ENCODE results near the gene RPE65. TPM values are rescaled to one million over a fixed set of nuclear protein-coding genes. Genes with fewer than 3 reads are reported as not detected.
"Not testable (repeated sequence)": the region's sequence is repeated elsewhere in the genome, so short reads cannot be mapped to it uniquely, and the experiment has no call there.

The RPE65 gene
- polyA plus RNA-seq, 1 donor (not counting 4 experiments of a cell fraction or from before 2014, with no cell fraction given) = not detected

DNA sequence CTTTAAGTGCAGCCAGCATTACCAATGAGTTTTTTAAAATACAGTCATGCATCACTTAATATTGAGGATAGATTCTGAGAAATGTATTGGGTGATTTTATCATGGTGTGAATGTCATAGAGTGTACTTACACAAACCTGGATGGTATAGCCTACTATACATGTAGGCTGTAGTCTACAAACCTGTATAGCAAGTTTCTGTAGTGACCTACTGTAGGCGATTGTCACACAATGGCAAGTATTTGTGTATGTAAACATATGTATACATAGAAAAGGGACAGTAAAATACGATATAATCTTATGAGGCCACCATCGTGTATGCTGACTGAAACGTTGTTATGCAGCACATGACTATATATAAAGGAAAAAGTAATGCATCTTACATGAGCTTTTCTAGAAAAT lies 48.2 kb downstream of the RPE65 start:
- no peak overlapping the region for H3K9ac ChIP-seq (ENCODE audit: control insufficient read depth, extremely low read depth, insufficient read depth, low read length)
- TF ChIP-seq EZH2 (IDR thresholded peaks at IDR 0.05; ENCODE audit: low read length) (no peak), CTCF (optimal IDR thresholded peaks at IDR 0.05 in 1 of 3, IDR thresholded peaks at IDR 0.05 in 1 of 3, conservative IDR thresholded peaks at IDR 0.05 in 1 of 3; ENCODE audit: extremely low read depth in 1 of 3, insufficient read depth in 2 of 3, low read length in 3 of 3) (no peak)
- H3K9me1 ChIP-seq (ENCODE audit: control insufficient read depth, extremely low read depth, insufficient read depth, low read length) = no peaks in the 10 kb centered on the region
- no peaks in the 10 kb centered on the region for H3K9me3 ChIP-seq (ENCODE audit: control insufficient read depth, low read depth, low read length)
- no peak for DNase-seq (ENCODE audit: low read depth, low spot score)
- H4K20me1 ChIP-seq (ENCODE audit: control insufficient read depth, extremely low read depth, insufficient read depth, low read length) = no peaks in the 10 kb centered on the region
- no peaks in the 10 kb centered on the region for H3K79me2 ChIP-seq (ENCODE audit: control insufficient read depth, insufficient read depth, low read length)
- H3K27me3 ChIP-seq (ENCODE audit: control insufficient read depth, extremely low read depth, insufficient read depth, low read length) = no peaks in the 10 kb centered on the region
- dilution Hi-C loops (cut with MboI; ENCODE audit: extremely low pct_ligation_motif_present, low sequenced_read_pairs) = no loop called here
- no peak overlapping the region for H3K4me2 ChIP-seq (ENCODE audit: control insufficient read depth, extremely low read depth, insufficient read depth, low read depth, low read length)
- no peak overlapping the region for H3K27ac ChIP-seq (ENCODE audit: control insufficient read depth, insufficient read depth, low read length)
- H3K4me3 ChIP-seq (ENCODE audit: control insufficient read depth in 2 of 3, extremely low read depth in 1 of 3, insufficient read depth in 2 of 3, low read depth in 1 of 3, low read length in 3 of 3) = no peak overlapping the region
- FAIRE-seq = no peak
- H3K4me1 ChIP-seq (ENCODE audit: control insufficient read depth, extremely low read depth, insufficient read depth, low read length) = no peaks in the 10 kb centered on the region
- H3K36me3 ChIP-seq (ENCODE audit: control insufficient read depth in 2 of 2, extremely low read depth in 1 of 2, insufficient read depth in 2 of 2, low read length in 2 of 2) = no peaks in the 10 kb centered on the region
- H2AFZ ChIP-seq (ENCODE audit: control insufficient read depth, low read length) = no peak overlapping the region

DNA sequence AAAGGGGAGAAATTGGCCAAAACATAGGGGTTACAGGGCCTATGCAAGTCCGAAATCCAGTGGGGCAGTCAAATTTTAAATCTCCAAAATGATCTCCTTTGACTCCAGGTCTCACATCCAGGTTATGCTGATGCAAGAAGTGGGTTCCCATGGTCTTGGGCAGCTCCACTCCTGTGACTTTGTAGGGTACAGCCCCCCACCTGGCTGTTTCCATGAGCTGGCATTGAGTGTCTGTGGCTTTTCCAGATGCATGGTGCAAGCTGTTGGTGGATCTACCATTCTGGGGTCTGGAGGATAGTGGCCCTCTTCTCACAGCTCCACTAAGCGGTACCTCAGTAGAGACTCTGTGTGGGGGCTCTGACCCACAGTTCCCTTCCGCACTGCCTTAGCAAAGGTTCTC lies 54.2 kb downstream of the RPE65 start:
- H3K27me3 ChIP-seq (ENCODE audit: control insufficient read depth, extremely low read depth, insufficient read depth, low read length); H2AFZ ChIP-seq (ENCODE audit: control insufficient read depth, low read length); FAIRE-seq; H4K20me1 ChIP-seq (ENCODE audit: control insufficient read depth, extremely low read depth, insufficient read depth, low read length); H3K9me3 ChIP-seq (ENCODE audit: control insufficient read depth, low read depth, low read length); H3K4me2 ChIP-seq (ENCODE audit: control insufficient read depth, extremely low read depth, insufficient read depth, low read depth, low read length); dilution Hi-C loops (cut with MboI; ENCODE audit: extremely low pct_ligation_motif_present, low sequenced_read_pairs); H3K27ac ChIP-seq (ENCODE audit: control insufficient read depth, insufficient read depth, low read length); H3K4me3 ChIP-seq (ENCODE audit: control insufficient read depth in 2 of 3, extremely low read depth in 1 of 3, insufficient read depth in 2 of 3, low read depth in 1 of 3, low read length in 3 of 3); H3K4me1 ChIP-seq (ENCODE audit: control insufficient read depth, extremely low read depth, insufficient read depth, low read length); DNase-seq (ENCODE audit: low read depth, low spot score); H3K9ac ChIP-seq (ENCODE audit: control insufficient read depth, extremely low read depth, insufficient read depth, low read length); H3K79me2 ChIP-seq (ENCODE audit: control insufficient read depth, insufficient read depth, low read length); H3K9me1 ChIP-seq (ENCODE audit: control insufficient read depth, extremely low read depth, insufficient read depth, low read length); H3K36me3 ChIP-seq (ENCODE audit: control insufficient read depth in 2 of 2, extremely low read depth in 1 of 2, insufficient read depth in 2 of 2, low read length in 2 of 2): not testable (repeated sequence)

GRCh38 chr1:68392474-68392873 lies 57.3 kb downstream of the RPE65 start:
- H3K4me2 ChIP-seq (ENCODE audit: control insufficient read depth, extremely low read depth, insufficient read depth, low read depth, low read length); H3K9me1 ChIP-seq (ENCODE audit: control insufficient read depth, extremely low read depth, insufficient read depth, low read length); H4K20me1 ChIP-seq (ENCODE audit: control insufficient read depth, extremely low read depth, insufficient read depth, low read length); H3K79me2 ChIP-seq (ENCODE audit: control insufficient read depth, insufficient read depth, low read length); H3K27me3 ChIP-seq (ENCODE audit: control insufficient read depth, extremely low read depth, insufficient read depth, low read length); H2AFZ ChIP-seq (ENCODE audit: control insufficient read depth, low read length); H3K9me3 ChIP-seq (ENCODE audit: control insufficient read depth, low read depth, low read length); H3K9ac ChIP-seq (ENCODE audit: control insufficient read depth, extremely low read depth, insufficient read depth, low read length); H3K36me3 ChIP-seq (ENCODE audit: control insufficient read depth in 2 of 2, extremely low read depth in 1 of 2, insufficient read depth in 2 of 2, low read length in 2 of 2); dilution Hi-C loops (cut with MboI; ENCODE audit: extremely low pct_ligation_motif_present, low sequenced_read_pairs); H3K4me1 ChIP-seq (ENCODE audit: control insufficient read depth, extremely low read depth, insufficient read depth, low read length); DNase-seq (ENCODE audit: low read depth, low spot score); FAIRE-seq; H3K27ac ChIP-seq (ENCODE audit: control insufficient read depth, insufficient read depth, low read length); H3K4me3 ChIP-seq (ENCODE audit: control insufficient read depth in 2 of 3, extremely low read depth in 1 of 3, insufficient read depth in 2 of 3, low read depth in 1 of 3, low read length in 3 of 3): not testable (repeated sequence)

- Histone ChIP-seq H3K27ac (ENCODE audit: control insufficient read depth, insufficient read depth, low read length) (peak overlapping the region; percentile 49), H3K4me1 (ENCODE audit: control insufficient read depth, extremely low read depth, insufficient read depth, low read length) (peaks cover 28% of the 10 kb centered on the region), H2AFZ (ENCODE audit: control insufficient read depth, low read length) (peak overlapping the region; percentile 47), H3K4me2 (ENCODE audit: control insufficient read depth, extremely low read depth, insufficient read depth, low read depth, low read length) (peak overlapping the region; percentile 8)
- H3K9me1 ChIP-seq (ENCODE audit: control insufficient read depth, extremely low read depth, insufficient read depth, low read length); dilution Hi-C loops (cut with MboI; ENCODE audit: extremely low pct_ligation_motif_present, low sequenced_read_pairs); H3K9ac ChIP-seq (ENCODE audit: control insufficient read depth, extremely low read depth, insufficient read depth, low read length); H3K9me3 ChIP-seq (ENCODE audit: control insufficient read depth, low read depth, low read length); FAIRE-seq; H3K79me2 ChIP-seq (ENCODE audit: control insufficient read depth, insufficient read depth, low read length); H3K4me3 ChIP-seq (ENCODE audit: control insufficient read depth in 2 of 3, extremely low read depth in 1 of 3, insufficient read depth in 2 of 3, low read depth in 1 of 3, low read length in 3 of 3); DNase-seq (ENCODE audit: low read depth, low spot score); H3K27me3 ChIP-seq (ENCODE audit: control insufficient read depth, extremely low read depth, insufficient read depth, low read length); H4K20me1 ChIP-seq (ENCODE audit: control insufficient read depth, extremely low read depth, insufficient read depth, low read length); H3K36me3 ChIP-seq (ENCODE audit: control insufficient read depth in 2 of 2, extremely low read depth in 1 of 2, insufficient read depth in 2 of 2, low read length in 2 of 2): not testable (repeated sequence)
Observed at GRCh38 chr1:68385798-68386524, 63.8 kb downstream of the RPE65 start.
